HUES64 (cell line): ENCODE measurements around the gene KLK6.
A peak's percentile ranks its signal among the peaks of the same experiment; 100 is the strongest.

Experiments used
- H3K27ac ChIP-seq: 2 replicates; pipeline ENCODE4 v1.7.0; 2013; ENCODE audit warnings: low read depth, low read length, inconsistent platforms
- H3K27me3 ChIP-seq: 2 replicates; pipeline ENCODE4 v1.6.1; 2013; ENCODE audit warnings: mild to moderate bottlenecking, low read length; ENCODE audit not compliant: insufficient read depth
- H3K36me3 ChIP-seq: 2 replicates; pipeline ENCODE4 v1.6.1; 2013; ENCODE audit warnings: mild to moderate bottlenecking, low read length; ENCODE audit not compliant: insufficient read depth
- H3K4me1 ChIP-seq: 2 replicates; pipeline ENCODE4 v1.6.1; 2013; ENCODE audit warnings: mild to moderate bottlenecking, low read length, moderate library complexity; ENCODE audit not compliant: insufficient read depth
- H3K4me3 ChIP-seq: 2 replicates; pipeline ENCODE4 v1.5.1; 2013; ENCODE audit warnings: mild to moderate bottlenecking, low read length, moderate library complexity
- H3K9ac ChIP-seq: 2 replicates; pipeline ENCODE4 v1.6.1; 2013; ENCODE audit warnings: mild to moderate bottlenecking, low read depth, low read length
- H3K9me3 ChIP-seq: 2 replicates; pipeline ENCODE4 v1.6.1; 2013; ENCODE audit warnings: low read depth, low read length; ENCODE audit not compliant: insufficient read depth
- WGBS: fragments of 150-250, 120-280 bp; methylation state at CpG from one replicate; pipeline ENCODE4 v1.1.7; 2013; ENCODE audit warnings: missing lambda C conversion rate; 5-methylcytosine and 5-hydroxymethylcytosine counted together

The KLK6 gene

GRCh38 chr19:51005248-51005647, 35.9 kb upstream of the KLK6 start:
- 85% methylated on average over 1 of the region's 1 CpG for WGBS

GRCh38 chr19:51003316-51003715, 33.9 kb upstream of the KLK6 start:
- Histone ChIP-seq H3K36me3 (no peaks in the 10 kb centered on the region), H3K9ac (no peak overlapping the region), H3K27me3 (peaks cover 3% of the 10 kb centered on the region; the same call in 1 of the 2 replicates), H3K4me3 (no peak overlapping the region), H3K4me1 (no peaks in the 10 kb centered on the region), H3K9me3 (no peaks in the 10 kb centered on the region), H3K27ac (no peak overlapping the region)
- WGBS = 87% methylated on average over 7 of the region's 7 CpGs

More at GRCh38 chr19:51005248-51005647, 35.9 kb upstream of the KLK6 start:
- Histone ChIP-seq H3K36me3 (no peaks in the 10 kb centered on the region), H3K27me3 (no peaks in the 10 kb centered on the region; the same call in none of the 2 replicates), H3K9ac (no peak overlapping the region), H3K9me3 (no peaks in the 10 kb centered on the region), H3K27ac (no peak overlapping the region), H3K4me1 (no peaks in the 10 kb centered on the region), H3K4me3 (no peak overlapping the region)

GRCh38 chr19:51002542-51003311, 33.3 kb upstream of the KLK6 start:
- Histone ChIP-seq H3K36me3 (no peaks in the 10 kb centered on the region), H3K9me3 (no peaks in the 10 kb centered on the region), H3K4me3 (peak overlapping the region; percentile 29; the same call in 1 of the 2 replicates), H3K27me3 (peaks cover 3% of the 10 kb centered on the region; the same call in 1 of the 2 replicates), H3K27ac (no peak overlapping the region), H3K4me1 (no peaks in the 10 kb centered on the region), H3K9ac (no peak overlapping the region)
- 87% methylated on average over 42 of the region's 42 CpGs for WGBS

- H3K27me3 ChIP-seq = peaks cover 3% of the 10 kb centered on the region; the same call in 1 of the 2 replicates
- 70% methylated on average over 12 of the region's 12 CpGs for WGBS
- H3K9me3 ChIP-seq = no peaks in the 10 kb centered on the region
- H3K27ac ChIP-seq = no peak overlapping the region
- peak overlapping the region; percentile 29; the same call in 1 of the 2 replicates for H3K4me3 ChIP-seq
- no peak overlapping the region for H3K9ac ChIP-seq
- no peaks in the 10 kb centered on the region for H3K36me3 ChIP-seq
- H3K4me1 ChIP-seq = no peaks in the 10 kb centered on the region
These were observed 32.7 kb upstream of the KLK6 start for GRCh38 chr19:51002089-51002532.

- Histone ChIP-seq H3K27me3 (peaks cover 3% of the 10 kb centered on the region; the same call in 1 of the 2 replicates), H3K9ac (peak within 1 kb of the TSS; percentile 22; the same call in 1 of the 2 replicates), H3K27ac (no peak within 1 kb of the TSS), H3K4me1 (no peaks in the 10 kb centered on the region), H3K9me3 (no peaks in the 10 kb centered on the region), H3K36me3 (no peaks in the 10 kb centered on the region), H3K4me3 (peak within 1 kb of the TSS; percentile 29; the same call in 1 of the 2 replicates)
- 58% methylated on average over 6 of the region's 7 CpGs for WGBS
These were observed 32.1 kb upstream of the KLK6 start, which contains the start of gene KLK8 for GRCh38 chr19:51001515-51001914. TSS of gene KLK8 (minus strand) at chr19:51001604. CDS start at chr19:51001167, 437 bp downstream.

GRCh38 chr19:51000981-51001380, 31.6 kb upstream of the KLK6 start:
- Histone ChIP-seq H3K4me3 (peak overlapping the region; percentile 15; the same call in 1 of the 2 replicates), H3K27ac (no peak overlapping the region), H3K36me3 (no peaks in the 10 kb centered on the region), H3K4me1 (no peaks in the 10 kb centered on the region), H3K9ac (peak overlapping the region; percentile 22; the same call in 1 of the 2 replicates), H3K27me3 (peaks cover 3% of the 10 kb centered on the region; the same call in 1 of the 2 replicates), H3K9me3 (no peaks in the 10 kb centered on the region)
- WGBS = 55% methylated on average over 16 of the region's 16 CpGs

GRCh38 chr19:51000426-51000825, 31.0 kb upstream of the KLK6 start:
- Histone ChIP-seq H3K27me3 (peaks cover 3% of the 10 kb centered on the region; the same call in 1 of the 2 replicates), H3K27ac (no peak overlapping the region), H3K4me3 (peak overlapping the region; percentile 15; the same call in 1 of the 2 replicates), H3K9me3 (no peaks in the 10 kb centered on the region), H3K9ac (peak overlapping the region; percentile 22; the same call in 1 of the 2 replicates), H3K36me3 (no peaks in the 10 kb centered on the region), H3K4me1 (no peaks in the 10 kb centered on the region)
- WGBS = 96% methylated on average over 10 of the region's 10 CpGs

- Histone ChIP-seq H3K27me3 (peaks cover 3% of the 10 kb centered on the region; the same call in 1 of the 2 replicates), H3K4me1 (no peaks in the 10 kb centered on the region), H3K27ac (no peak overlapping the region), H3K9me3 (no peaks in the 10 kb centered on the region), H3K9ac (no peak overlapping the region), H3K36me3 (no peaks in the 10 kb centered on the region), H3K4me3 (no peak overlapping the region)
- WGBS = 93% methylated on average over 4 of the region's 4 CpGs
These were observed 29.3 kb upstream of the KLK6 start for GRCh38 chr19:50998686-50999085.

- H3K36me3 ChIP-seq = no peaks in the 10 kb centered on the region
- H3K27me3 ChIP-seq = peaks cover 3% of the 10 kb centered on the region; the same call in 1 of the 2 replicates
- no peaks in the 10 kb centered on the region for H3K4me1 ChIP-seq
- H3K4me3 ChIP-seq = no peak overlapping the region
- no peaks in the 10 kb centered on the region for H3K9me3 ChIP-seq
- H3K9ac ChIP-seq = no peak overlapping the region
- H3K27ac ChIP-seq = no peak overlapping the region
- 80% methylated on average over 4 of the region's 5 CpGs for WGBS
These were observed 28.7 kb upstream of the KLK6 start for GRCh38 chr19:50998061-50998460.

- Histone ChIP-seq H3K9me3 (no peaks in the 10 kb centered on the region), H3K27ac (no peak overlapping the region), H3K27me3 (0 out of 2 replicates have a peak, but pooled peaks cover 3% of the 10 kb centered on the region), H3K36me3 (no peaks in the 10 kb centered on the region), H3K9ac (no peak overlapping the region), H3K4me3 (no peak overlapping the region), H3K4me1 (no peaks in the 10 kb centered on the region)
- 82% methylated on average over 2 of the region's 2 CpGs for WGBS
These were observed 24.7 kb upstream of the KLK6 start for GRCh38 chr19:50994129-50994528.

GRCh38 chr19:50992666-50993035, 23.3 kb upstream of the KLK6 start:
- Histone ChIP-seq H3K27me3 (peaks cover 4% of the 10 kb centered on the region; the same call in 1 of the 2 replicates), H3K9me3 (no peaks in the 10 kb centered on the region), H3K27ac (no peak overlapping the region), H3K36me3 (no peaks in the 10 kb centered on the region), H3K4me1 (no peaks in the 10 kb centered on the region), H3K9ac (no peak overlapping the region), H3K4me3 (no peak overlapping the region)
- WGBS = 84% methylated on average over 2 of the region's 2 CpGs
